IMR-90 (cell line): ENCODE data around the gene KIF21A. TPM values are rescaled to one million over a fixed set of nuclear protein-coding genes. Genes with fewer than 3 reads are reported as not detected.

Experiments
- ATAC-seq: fragments of 200-7000 bp; cut with Tn5 transposase; 2 replicates; pipeline ENCODE4 v1.9.1; 2020; ENCODE audit warnings: low read depth, mild to moderate bottlenecking, moderate library complexity
- BruUV-seq: library from RNA; stranded (reverse); fragments of 400-500 nt; replicated peaks from 2 replicates; lab custom pipeline; 2021; lab: Mats Ljungman, UMichigan
- CTCF ChIA-PET: fragments of 300-600 bp; formaldehyde crosslinking; extraction: SDS; loops from one replicate; lab custom pipeline; 2021; ENCODE audit warnings: antibody characterized with exemption; lab: Yijun Ruan, JAX
- POLR2A ChIA-PET: fragments of 300-600 bp; sonication (Branson Sonifier 250); formaldehyde crosslinking; loops from one replicate; lab custom pipeline; 2022; ENCODE audit warnings: antibody characterized with exemption; ENCODE audit not compliant: unreplicated experiment; lab: Charles Lee
- DNase-seq: peaks from one replicate; pipeline ENCODE4 v3.0.0; 2013
- H2AFZ ChIP-seq: replicated peaks from 2 replicates; pipeline ENCODE3; 2013; ENCODE audit warnings: low read length, mild to moderate bottlenecking; ENCODE audit not compliant: poor library complexity
- H2AK5ac ChIP-seq: 2 replicates; pipeline ENCODE4 v1.6.1; 2013; ENCODE audit warnings: low read depth, low read length, inconsistent platforms
- H2AK9ac ChIP-seq: replicated peaks from 2 replicates; pipeline ENCODE3; 2013; ENCODE audit warnings: mild to moderate bottlenecking, low read depth, low read length, moderate library complexity; ENCODE audit not compliant: poor library complexity
- H2BK120ac ChIP-seq: 2 replicates; pipeline ENCODE4 v1.6.1; 2013; ENCODE audit warnings: low read depth, low read length, inconsistent platforms
- H2BK15ac ChIP-seq: 3 replicates; pipeline ENCODE4 v1.6.1; 2013; ENCODE audit warnings: low read depth, low read length, inconsistent platforms
- H2BK20ac ChIP-seq: 2 replicates; pipeline ENCODE4 v1.6.1; 2013; ENCODE audit warnings: low read depth, mild to moderate bottlenecking, inconsistent platforms, low read length, moderate library complexity
- H2BK5ac ChIP-seq: 2 replicates; pipeline ENCODE4 v1.6.1; 2013; ENCODE audit warnings: mild to moderate bottlenecking, low read depth, low read length, inconsistent platforms; ENCODE audit not compliant: poor library complexity, severe bottlenecking
- H3K14ac ChIP-seq: replicated peaks from 2 replicates; pipeline ENCODE4 v1.6.1; 2013; ENCODE audit warnings: low read depth, low read length, inconsistent platforms
- H3K18ac ChIP-seq: 2 replicates; pipeline ENCODE4 v1.6.1; 2013; ENCODE audit warnings: low read depth, low read length, control low read depth
- H3K23ac ChIP-seq: 2 replicates; pipeline ENCODE4 v1.6.1; 2013; ENCODE audit warnings: low read depth, low read length, inconsistent platforms
- H3K27ac ChIP-seq: 2 replicates; pipeline ENCODE4 v1.5.1; 2013; ENCODE audit warnings: mild to moderate bottlenecking, control low read depth, low read length; ENCODE audit not compliant: insufficient read depth
- H3K27me3 ChIP-seq: 2 replicates; pipeline ENCODE4 v1.6.1; 2013; ENCODE audit warnings: low read length; ENCODE audit not compliant: control insufficient read depth, insufficient read depth
- H3K36me3 ChIP-seq: 2 replicates; pipeline ENCODE4 v1.6.1; 2013; ENCODE audit warnings: low read length, mixed read lengths; ENCODE audit not compliant: control insufficient read depth, insufficient read depth
- H3K4ac ChIP-seq: 2 replicates; pipeline ENCODE4 v1.6.1; 2013; ENCODE audit warnings: low read depth, low read length, inconsistent platforms
- H3K4me1 ChIP-seq: 2 replicates; pipeline ENCODE4 v1.6.1; 2013; ENCODE audit warnings: low read length, mixed read lengths; ENCODE audit not compliant: control insufficient read depth, insufficient read depth
- H3K4me2 ChIP-seq: 2 replicates; pipeline ENCODE4 v1.6.1; 2013; ENCODE audit warnings: low read depth, mild to moderate bottlenecking, control low read depth, low read length, moderate library complexity
- H3K4me3 ChIP-seq: 2 replicates; pipeline ENCODE4 v1.5.1; 2013; ENCODE audit warnings: low read depth, mild to moderate bottlenecking, control low read depth, low read length, moderate library complexity; ENCODE audit not compliant: insufficient read depth
- H3K56ac ChIP-seq: 2 replicates; pipeline ENCODE4 v1.6.1; 2013; ENCODE audit warnings: low read length, inconsistent platforms; ENCODE audit not compliant: insufficient read depth; ENCODE audit errors: extremely low read depth
- H3K79me1 ChIP-seq, 2 experiments: 2 replicates each; pipeline ENCODE4 v1.6.1; 2013; ENCODE audit warnings: low read length in 2 of 2, inconsistent platforms in 1 of 2, low read depth in 1 of 2
- H3K9ac ChIP-seq: 2 replicates; pipeline ENCODE4 v1.6.1; 2013; ENCODE audit warnings: low read depth, low read length, control low read depth
- H3K9me1 ChIP-seq: 2 replicates; pipeline ENCODE4 v1.6.1; 2013; ENCODE audit warnings: low read length, inconsistent platforms; ENCODE audit not compliant: insufficient read depth
- H3K9me3 ChIP-seq: 2 replicates; pipeline ENCODE4 v1.6.1; 2013; ENCODE audit warnings: low read length; ENCODE audit not compliant: control insufficient read depth, insufficient read depth
- H4K20me1 ChIP-seq: 2 replicates; pipeline ENCODE4 v1.6.1; 2013; ENCODE audit warnings: low read length, inconsistent platforms; ENCODE audit not compliant: insufficient read depth
- H4K5ac ChIP-seq: 2 replicates; pipeline ENCODE4 v1.6.1; 2013; ENCODE audit warnings: mild to moderate bottlenecking, low read depth, low read length, control low read depth
- H4K8ac ChIP-seq, 2 experiments: 2 replicates each; pipeline ENCODE4 v1.6.1; 2013; ENCODE audit warnings: low read depth in 2 of 2, low read length in 2 of 2, control low read depth in 1 of 2, inconsistent platforms in 1 of 2
- H4K91ac ChIP-seq: 2 replicates; pipeline ENCODE4 v1.6.1; 2013; ENCODE audit warnings: low read depth, low read length, inconsistent platforms; ENCODE audit not compliant: insufficient read depth
- BHLHE40 ChIP-seq: fragments of 150-350 bp; IDR thresholded peaks from 2 replicates; pipeline ENCODE4 v1.6.1; 2016; ENCODE audit warnings: mild to moderate bottlenecking, low read depth, low read length
- MXI1 ChIP-seq: IDR thresholded peaks from 2 replicates; pipeline ENCODE4 v1.6.1; 2012; ENCODE audit warnings: low read depth, mild to moderate bottlenecking, low read length, moderate library complexity, borderline replicate concordance
- RAD21 ChIP-seq: IDR thresholded peaks from 2 replicates; pipeline ENCODE4 v1.6.1; 2012; ENCODE audit warnings: low read length, improper control_type of control experiment
- RFX5 ChIP-seq: IDR thresholded peaks from 2 replicates; pipeline ENCODE4 v1.8.0; 2012; ENCODE audit warnings: low read depth, mild to moderate bottlenecking, low read length, moderate library complexity
- SMC3 ChIP-seq: fragments of 150-350 bp; IDR thresholded peaks from 2 replicates; pipeline ENCODE4 v1.6.1; 2016; ENCODE audit warnings: low read depth, mild to moderate bottlenecking, antibody characterized with exemption, low read length, moderate library complexity
- USF2 ChIP-seq: fragments of 150-350 bp; IDR thresholded peaks from 2 replicates; pipeline ENCODE4 v1.6.1; 2017; ENCODE audit warnings: mild to moderate bottlenecking, antibody characterized with exemption, low read length, low read depth
- WGBS, 2 experiments: methylation state at CpG; one replicate each; pipeline versions ENCODE4 v1.1.5 to v1.1.7; 2013; ENCODE audit warnings: missing lambda C conversion rate in 2 of 2; ENCODE audit not compliant: insufficient read length in 1 of 2; ENCODE audit errors: extremely low coverage in 2 of 2; 5-methylcytosine and 5-hydroxymethylcytosine counted together
- dilution Hi-C: fragments of 300-500 bp; cut with HindIII; formaldehyde crosslinking; loops from one replicate; pipeline ENCODE4 v1.14.3; 2018; ENCODE audit warnings: low sequenced_read_pairs; ENCODE audit not compliant: unreplicated experiment
- in situ Hi-C: fragments of 300-500 bp; cut with MboI; formaldehyde crosslinking; loops from 3 replicates; pipeline ENCODE4 v1.14.3; 2019; ENCODE audit warnings: low sequenced_read_pairs, inconsistent platforms, mixed read lengths
- intact Hi-C: fragments of 100-400 bp; cut with micrococcal nuclease; formaldehyde crosslinking; loops from 2 replicates; pipeline ENCODE4 v1.10.0; 2022
- polyA plus RNA-seq, 3 experiments: library from polyadenylated mRNA; depleted of rRNA; stranded (reverse); fragments of >200 nt; gene quantifications; 2 replicates each; pipeline ENCODE4 v1.2.3, GENCODE V29; 2012; ENCODE audit warnings: low replicate concordance in 1 of 3
- total RNA-seq: library from RNA; depleted of rRNA; stranded (reverse); fragments of >200 nt; gene quantifications from 2 replicates; pipeline ENCODE4 v1.2.3, GENCODE V29; 2012
- TF ChIP-seq, protein P1 (sequence below): conservative IDR thresholded peaks from 2 replicates; pipeline ENCODE4 v1.5.1; 2012; ENCODE audit warnings: mild to moderate bottlenecking, low read depth, low read length, improper control_type of control experiment

The KIF21A gene
- total and polyA plus RNA-seq, 2 of the 4 experiments (the other 2 are of a cell fraction) = 0.38 to 1.1 TPM

GRCh38 chr12:39440781-39441180 lies 2.1 kb downstream of the KIF21A start:
- Histone ChIP-seq H2AFZ (no peak overlapping the region), H2BK5ac (no peak overlapping the region), H3K27me3 (peaks cover 5% of the 10 kb centered on the region), H3K9me1 (no peaks in the 10 kb centered on the region), H3K79me1 (no peaks in the 10 kb centered on the region), H3K9ac (no peak overlapping the region), H4K91ac (no peak overlapping the region), H3K4me2 (no peak overlapping the region), H3K27ac (no peak overlapping the region), H3K4ac (no peak overlapping the region), H4K20me1 (no peaks in the 10 kb centered on the region), H3K4me3 (no peak overlapping the region), H3K9me3 (no peaks in the 10 kb centered on the region), H3K14ac (no peak overlapping the region), H4K8ac (no peak overlapping the region), H3K18ac (no peak overlapping the region), H3K4me1 (no peaks in the 10 kb centered on the region), H2BK120ac (no peak overlapping the region), H3K56ac (no peak overlapping the region), H3K36me3 (no peaks in the 10 kb centered on the region), H2BK15ac (no peak overlapping the region), H2AK5ac (no peak overlapping the region), H4K5ac (no peak overlapping the region), H3K23ac (no peak overlapping the region), H2AK9ac (no peak overlapping the region), H2BK20ac (no peak overlapping the region)
- ATAC-seq = no peak
- no CpG with 5 or more reads among the region's 2 CpGs for WGBS, 2 experiments
- CTCF ChIA-PET = interaction anchor here (0.6 kb wide), 1 partner anchor 1875 kb away, joined by 3 read pairs; no protein-coding TSS in a partner anchor
- dilution Hi-C loops = no loop called here
- intact Hi-C loops = loop anchor here (10.0 kb wide), 1 partner anchor 126 kb away; no protein-coding TSS in a partner anchor
- BruUV-seq = no TSS peak
- POLR2A ChIA-PET = no interaction called here
- no peak for TF ChIP-seq BHLHE40
- no peak for TF ChIP-seq MXI1
- TF ChIP-seq RAD21 = no peak
- TF ChIP-seq USF2 = no peak
- TF ChIP-seq, protein P1, sequence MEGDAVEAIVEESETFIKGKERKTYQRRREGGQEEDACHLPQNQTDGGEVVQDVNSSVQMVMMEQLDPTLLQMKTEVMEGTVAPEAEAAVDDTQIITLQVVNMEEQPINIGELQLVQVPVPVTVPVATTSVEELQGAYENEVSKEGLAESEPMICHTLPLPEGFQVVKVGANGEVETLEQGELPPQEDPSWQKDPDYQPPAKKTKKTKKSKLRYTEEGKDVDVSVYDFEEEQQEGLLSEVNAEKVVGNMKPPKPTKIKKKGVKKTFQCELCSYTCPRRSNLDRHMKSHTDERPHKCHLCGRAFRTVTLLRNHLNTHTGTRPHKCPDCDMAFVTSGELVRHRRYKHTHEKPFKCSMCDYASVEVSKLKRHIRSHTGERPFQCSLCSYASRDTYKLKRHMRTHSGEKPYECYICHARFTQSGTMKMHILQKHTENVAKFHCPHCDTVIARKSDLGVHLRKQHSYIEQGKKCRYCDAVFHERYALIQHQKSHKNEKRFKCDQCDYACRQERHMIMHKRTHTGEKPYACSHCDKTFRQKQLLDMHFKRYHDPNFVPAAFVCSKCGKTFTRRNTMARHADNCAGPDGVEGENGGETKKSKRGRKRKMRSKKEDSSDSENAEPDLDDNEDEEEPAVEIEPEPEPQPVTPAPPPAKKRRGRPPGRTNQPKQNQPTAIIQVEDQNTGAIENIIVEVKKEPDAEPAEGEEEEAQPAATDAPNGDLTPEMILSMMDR = no peak
- no peak for TF ChIP-seq RFX5
- no peak for TF ChIP-seq SMC3
- no peak for DNase-seq
- in situ Hi-C loops = no loop called here
